GM18526 (cell line): ENCODE results near the gene RASSF8.

ENCODE experiments used
- POLR2A ChIP-seq: IDR thresholded peaks from 3 replicates; pipeline ENCODE4 v1.6.1; 2011; ENCODE audit not compliant: insufficient read length; ENCODE audit errors: extremely low read depth

Gene RASSF8

DNA sequence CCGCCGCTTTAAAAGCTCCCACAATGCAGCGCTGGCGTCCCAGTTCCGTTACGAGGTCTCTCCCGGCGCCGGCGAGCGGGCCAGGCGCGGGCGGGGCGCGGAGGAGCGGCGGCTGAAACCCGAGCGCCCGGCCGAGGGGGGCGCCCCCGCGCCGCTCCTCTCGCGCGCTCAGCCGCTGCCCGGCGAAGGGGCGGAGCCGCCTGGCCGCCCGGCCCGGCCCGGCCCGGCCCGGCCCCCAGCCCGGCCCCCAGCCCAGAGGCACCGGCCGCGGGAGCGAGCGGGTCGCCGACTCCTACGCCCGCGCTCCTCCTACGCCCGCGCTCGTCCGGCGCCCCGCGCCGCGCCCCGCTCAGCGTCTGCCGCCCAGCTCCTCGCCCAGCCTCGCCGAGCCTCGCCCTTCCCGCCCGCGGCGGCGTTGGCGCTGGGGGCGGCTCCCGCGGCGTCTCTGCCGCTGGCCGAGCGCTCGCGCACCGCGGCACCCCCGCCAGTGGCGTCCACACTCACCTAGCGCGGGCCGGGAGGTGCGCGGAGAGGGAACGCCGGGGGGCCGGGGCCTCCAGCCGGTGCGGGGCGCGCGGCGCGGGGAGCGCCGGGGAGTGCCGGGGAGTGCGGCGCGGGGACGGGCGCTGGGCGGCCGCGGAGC is at the start of gene RASSF8:
TSS of gene RASSF8 (plus strand) at position 255 of the 643 bp plus-strand sequence. CDS start 96,662 bp downstream, outside the sequence.
- no peak for TF ChIP-seq POLR2A

GRCh38 chr12:25914551-25914950 is 43.9 kb upstream of the RASSF8 start:
- TF ChIP-seq POLR2A = no peak

DNA sequence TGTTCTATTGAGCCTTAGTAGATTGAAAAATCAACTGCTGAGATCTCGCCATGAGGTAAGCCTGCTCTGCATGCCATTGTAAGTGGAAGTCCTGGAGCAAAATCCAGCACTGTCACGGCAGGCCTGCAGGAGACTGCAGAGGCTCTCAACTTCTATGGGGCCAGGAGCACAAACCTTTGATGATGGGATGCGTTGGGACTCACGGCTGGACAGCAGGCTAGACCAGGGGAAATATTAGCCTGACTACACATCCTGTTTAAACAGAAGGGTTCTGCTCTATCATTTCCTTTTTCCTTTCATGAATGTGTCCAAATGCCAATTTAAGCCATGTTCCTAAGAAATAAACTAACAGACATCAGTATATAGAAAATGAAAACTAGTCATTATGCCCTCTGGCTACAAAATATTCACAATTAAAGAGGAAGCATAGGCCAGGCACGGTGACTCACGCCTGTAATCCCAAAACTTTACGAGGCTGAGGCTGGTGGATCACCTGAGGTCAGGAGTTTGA is 33.9 kb upstream of the RASSF8 start:
- no peak for TF ChIP-seq POLR2A

DNA sequence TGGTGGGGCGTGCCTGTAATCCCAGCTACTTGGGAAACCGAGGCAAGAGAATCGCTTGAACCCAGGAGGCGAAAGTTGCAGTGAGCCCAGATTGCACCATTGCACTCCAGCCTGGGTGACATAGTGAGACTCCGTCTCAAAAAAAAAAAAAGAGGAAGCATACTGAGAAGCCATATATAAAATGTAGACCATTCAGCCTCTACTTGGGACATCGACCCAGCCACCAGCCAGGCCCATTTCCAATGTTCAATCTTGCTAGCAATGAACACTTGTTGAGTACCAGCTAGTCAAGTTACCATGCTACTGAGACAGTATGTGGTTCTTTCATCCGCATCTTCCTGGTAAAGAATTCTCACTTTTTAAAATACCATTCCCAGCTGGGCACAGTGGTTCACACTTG is 33.4 kb upstream of the RASSF8 start:
- TF ChIP-seq POLR2A = no peak

- TF ChIP-seq POLR2A = no peak
These were observed 31.9 kb upstream of the RASSF8 start for GRCh38 chr12:25926536-25926935.

DNA sequence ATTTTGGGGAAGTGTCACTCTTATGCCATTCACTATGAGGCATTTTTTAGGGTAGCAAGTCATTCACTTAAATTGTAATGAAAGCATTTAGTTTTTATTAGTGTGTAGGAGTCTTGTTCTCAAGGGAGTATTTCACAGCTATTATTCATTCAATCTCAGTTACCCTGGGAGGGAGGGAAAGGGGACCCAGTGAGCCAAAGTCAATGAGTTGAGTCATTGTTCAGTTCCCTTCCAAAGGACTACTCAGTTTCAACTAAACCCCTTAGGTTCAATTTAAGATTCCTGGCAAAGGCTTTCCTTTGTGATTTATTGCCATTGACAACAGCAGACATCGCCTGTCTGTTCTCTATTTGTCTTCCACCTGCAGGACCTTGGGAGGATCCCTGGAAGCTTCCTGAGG is 29.3 kb upstream of the RASSF8 start:
- no peak for TF ChIP-seq POLR2A

DNA sequence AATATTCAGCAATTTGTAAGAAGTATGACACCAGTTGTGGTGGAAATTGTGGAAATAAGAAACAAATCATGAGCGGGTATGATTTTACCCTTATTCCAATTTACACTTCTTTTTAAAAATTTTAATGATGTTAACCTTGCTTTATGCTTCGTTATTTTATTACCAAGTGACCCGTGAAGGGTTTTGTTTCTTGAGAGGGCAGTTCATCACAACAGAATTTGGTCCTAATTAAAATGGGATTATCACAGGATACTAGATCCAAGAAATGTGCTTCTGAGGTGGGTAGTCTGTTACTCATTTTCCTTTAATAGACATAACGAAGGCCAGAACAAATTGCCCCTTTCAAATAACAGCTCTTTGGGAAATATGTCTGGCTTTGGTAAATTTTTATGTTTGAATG is 25.5 kb upstream of the RASSF8 start:
- TF ChIP-seq POLR2A = no peak

DNA sequence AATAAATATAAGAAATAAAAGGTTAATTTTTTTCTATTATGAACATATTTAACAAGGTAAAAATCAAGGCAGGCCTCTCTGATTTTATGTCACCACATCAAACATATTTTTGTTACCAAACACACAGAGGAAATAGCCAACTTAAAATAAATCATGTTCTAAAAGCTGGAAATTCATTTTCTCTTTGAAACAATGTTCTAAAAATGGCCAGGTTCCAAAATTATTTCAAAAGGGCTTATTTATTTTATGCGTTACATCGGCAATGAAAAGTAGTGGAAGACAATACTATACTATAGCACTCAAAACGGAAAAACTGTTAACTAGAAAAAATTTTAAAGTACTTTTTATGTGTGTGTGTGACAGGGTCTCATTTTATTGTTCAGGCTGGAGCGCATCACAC is 24.0 kb upstream of the RASSF8 start:
- no peak for TF ChIP-seq POLR2A

DNA sequence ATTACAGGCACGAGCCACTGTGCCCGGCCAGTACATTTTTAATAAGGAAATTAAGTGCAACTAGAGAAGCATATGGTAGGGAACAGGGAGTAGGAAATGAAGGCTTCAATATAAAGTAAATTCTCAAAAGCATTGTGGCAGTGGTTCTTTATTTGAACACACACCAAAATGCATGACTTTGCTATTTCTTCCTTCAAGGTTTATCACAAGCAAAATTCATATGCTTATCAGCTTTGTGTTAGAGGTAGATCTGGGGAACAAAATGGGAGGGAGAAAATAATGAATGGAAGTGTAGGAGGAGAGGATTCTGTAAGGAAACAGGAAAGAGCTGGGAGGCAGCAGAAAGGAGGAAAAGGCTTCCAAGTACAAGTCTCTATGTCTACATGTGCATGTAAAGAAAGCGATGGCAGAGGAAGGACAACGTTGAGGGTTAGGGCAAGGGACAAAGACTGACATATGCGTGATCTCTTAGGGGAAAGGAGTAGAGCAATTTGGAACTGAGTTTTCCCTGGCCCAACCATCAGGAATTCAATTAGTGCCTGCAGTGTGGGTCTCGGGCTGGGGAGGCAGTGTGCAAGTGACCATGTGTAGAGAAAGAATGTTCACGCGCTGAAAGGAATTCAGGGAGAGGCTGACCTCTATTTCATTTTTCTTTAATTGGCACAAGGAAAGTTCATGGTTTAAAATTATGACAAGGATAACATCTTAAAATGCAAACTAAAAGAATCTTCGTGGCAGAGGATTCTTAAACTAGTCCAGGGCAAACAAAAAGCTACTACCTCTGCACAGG is 22.9 kb upstream of the RASSF8 start:
- no peak for TF ChIP-seq POLR2A

DNA sequence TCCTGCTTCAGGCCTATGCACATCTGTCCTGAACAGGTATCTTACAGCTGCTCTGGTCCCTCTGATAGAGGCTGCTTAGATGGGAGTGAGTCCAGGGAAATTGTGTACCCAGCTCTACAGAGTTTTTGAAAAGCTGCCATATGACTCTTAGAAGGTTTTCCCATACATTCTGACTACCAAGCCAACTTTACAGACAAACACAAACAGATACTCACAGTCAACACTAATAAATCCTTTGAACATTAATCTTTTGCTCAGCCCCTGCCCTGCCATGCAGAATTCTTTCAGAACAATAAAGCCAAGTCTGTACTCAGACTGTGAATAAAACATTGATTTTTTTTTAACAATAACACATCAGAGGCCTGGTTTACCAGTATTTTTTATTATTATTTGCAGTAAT is 21.4 kb upstream of the RASSF8 start:
- no peak for TF ChIP-seq POLR2A

DNA sequence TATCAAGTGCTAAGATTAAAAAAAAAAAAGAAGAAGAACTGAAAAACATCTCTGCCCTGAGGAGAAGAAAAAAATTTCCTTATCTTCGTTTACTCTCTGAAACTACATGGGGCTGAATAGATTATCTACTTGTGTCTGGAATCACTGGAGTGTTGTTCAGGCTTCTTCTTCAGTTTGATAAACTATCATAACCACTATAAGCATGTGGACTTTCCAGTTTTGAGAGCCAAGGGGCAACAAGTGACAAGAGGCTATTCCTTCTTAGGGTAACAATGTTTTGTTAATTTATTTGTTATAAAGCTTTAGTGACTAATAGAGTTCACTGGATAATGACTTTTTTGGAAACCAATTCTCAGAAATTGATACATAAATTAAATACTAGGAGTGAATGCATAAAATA is 19.9 kb upstream of the RASSF8 start:
- TF ChIP-seq POLR2A = no peak

DNA sequence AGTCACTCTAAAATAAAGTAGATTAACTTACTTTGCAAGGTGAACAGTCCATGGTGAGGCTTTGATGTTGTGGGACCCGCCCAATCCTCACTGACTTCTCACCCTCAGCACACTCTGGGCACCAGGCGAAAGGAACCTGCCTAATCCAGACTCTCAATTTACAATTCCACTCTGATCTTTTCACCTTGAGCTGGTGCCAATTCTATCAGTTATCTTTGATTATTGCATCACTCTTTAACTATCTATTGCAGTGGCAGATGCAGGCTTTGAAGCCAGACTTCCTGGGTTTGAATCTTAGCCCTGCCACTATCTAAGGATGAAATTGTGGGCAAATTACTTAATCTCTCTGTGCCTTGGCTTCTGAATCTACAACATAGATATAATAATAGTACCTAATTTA is 18.9 kb upstream of the RASSF8 start:
- TF ChIP-seq POLR2A = no peak

- no peak for TF ChIP-seq POLR2A
These were observed 17.6 kb upstream of the RASSF8 start for GRCh38 chr12:25940886-25941285.

DNA sequence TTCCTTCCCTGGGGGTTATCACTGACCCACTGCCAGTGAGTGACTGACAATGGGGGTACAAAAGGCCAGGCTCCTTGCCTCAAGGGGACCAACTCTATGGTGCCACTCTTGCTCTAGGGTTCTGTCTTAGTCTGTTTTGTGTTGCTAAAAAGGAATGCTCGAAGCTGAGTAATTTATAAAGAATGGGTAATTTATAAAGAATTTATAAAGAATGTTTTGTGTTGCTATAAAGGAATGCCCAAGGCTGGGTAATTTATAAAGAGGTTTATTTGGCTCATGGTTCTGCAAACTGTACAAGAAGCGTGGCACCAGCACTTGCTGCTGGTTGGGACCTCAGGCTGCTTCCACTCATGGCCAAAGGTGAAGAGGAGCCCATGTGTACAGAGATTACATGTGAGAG is 15.8 kb upstream of the RASSF8 start:
- no peak for TF ChIP-seq POLR2A

GRCh38 chr12:25943940-25944339 is 14.5 kb upstream of the RASSF8 start:
- no peak for TF ChIP-seq POLR2A

GRCh38 chr12:25949343-25949742 is 9.1 kb upstream of the RASSF8 start:
- no peak for TF ChIP-seq POLR2A
